NK-92 treated with Interleukin-12 subunit alpha and Interleukin-12 subunit beta, amount 100 ng/mL, for 24 hours (cell line): ENCODE results near the gene PGP.

Source experiments
- DNase-seq: peaks from one replicate; lab custom pipeline; 2025; lab: John Stamatoyannopoulos, UW

The PGP gene

DNA sequence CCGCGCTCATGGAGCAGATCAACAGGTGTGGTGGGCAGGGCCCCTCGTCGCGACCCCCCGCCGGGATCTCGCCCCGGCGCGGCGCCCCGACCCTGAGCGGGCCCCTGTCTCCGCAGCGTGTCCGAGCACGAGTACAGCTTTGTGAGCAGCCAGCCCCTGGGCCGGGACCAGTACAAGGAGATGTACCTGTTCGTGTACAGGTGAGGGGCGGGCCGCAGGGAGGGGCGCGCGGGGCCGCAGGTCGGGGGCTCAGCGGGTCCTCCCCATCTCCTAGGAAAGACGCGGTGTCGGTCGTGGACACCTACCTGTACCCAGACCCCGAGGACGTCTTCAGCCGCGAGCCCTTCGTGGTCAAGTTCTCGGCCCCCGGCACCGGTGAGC lies 22.5 kb upstream of the PGP start:
- no peak for DNase-seq

- no peak for DNase-seq
These were observed 21.9 kb upstream of the PGP start, which contains the start of gene DNASE1L2 for GRCh38 chr16:2236337-2237101. DNASE1L2 (plus strand) TSS chr16:2236444; CDS start chr16:2236817, 373 bp downstream.

- no peak for DNase-seq
These were observed 21.2 kb upstream of the PGP start for GRCh38 chr16:2235695-2236336.

DNA sequence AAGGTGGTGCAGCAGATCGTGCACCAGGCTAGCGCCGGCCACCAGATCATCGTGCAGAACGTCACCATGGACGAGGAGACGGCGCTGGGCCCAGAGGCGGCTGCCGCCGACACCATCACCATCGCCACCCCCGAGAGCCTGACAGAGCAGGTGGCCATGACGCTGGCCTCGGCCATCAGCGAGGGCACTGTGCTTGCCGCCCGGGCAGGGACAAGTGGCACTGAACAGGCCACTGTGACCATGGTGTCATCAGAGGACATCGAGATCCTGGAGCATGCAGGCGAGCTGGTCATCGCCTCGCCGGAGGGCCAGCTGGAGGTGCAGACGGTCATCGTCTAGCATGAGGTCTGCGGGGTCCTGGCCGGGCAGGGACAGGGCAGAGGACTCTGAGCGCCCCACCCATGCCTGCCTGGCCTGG lies 20.6 kb upstream of the PGP start:
- DNase-seq, result no peak

DNA sequence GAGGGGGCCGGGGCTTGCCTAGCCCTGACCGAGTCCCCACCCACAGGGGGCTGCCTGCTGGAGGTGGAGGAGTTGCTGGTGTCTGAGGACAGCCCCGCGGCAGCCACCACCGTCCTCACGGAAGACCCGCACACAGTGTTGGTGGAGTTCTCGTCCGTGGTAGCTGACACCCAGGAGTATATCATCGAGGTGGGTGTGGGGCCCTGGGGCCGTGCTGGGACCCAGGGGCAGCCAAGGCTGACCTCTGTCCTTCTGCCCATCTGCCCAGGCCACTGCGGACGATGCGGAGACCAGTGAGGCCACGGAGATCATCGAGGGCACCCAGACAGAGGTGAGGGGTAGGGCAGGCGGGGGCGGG lies 20.2 kb upstream of the PGP start:
- DNase-seq, result no peak

- DNase-seq, result no peak
These were observed 19.5 kb upstream of the PGP start for GRCh38 chr16:2233872-2234812.

DNA sequence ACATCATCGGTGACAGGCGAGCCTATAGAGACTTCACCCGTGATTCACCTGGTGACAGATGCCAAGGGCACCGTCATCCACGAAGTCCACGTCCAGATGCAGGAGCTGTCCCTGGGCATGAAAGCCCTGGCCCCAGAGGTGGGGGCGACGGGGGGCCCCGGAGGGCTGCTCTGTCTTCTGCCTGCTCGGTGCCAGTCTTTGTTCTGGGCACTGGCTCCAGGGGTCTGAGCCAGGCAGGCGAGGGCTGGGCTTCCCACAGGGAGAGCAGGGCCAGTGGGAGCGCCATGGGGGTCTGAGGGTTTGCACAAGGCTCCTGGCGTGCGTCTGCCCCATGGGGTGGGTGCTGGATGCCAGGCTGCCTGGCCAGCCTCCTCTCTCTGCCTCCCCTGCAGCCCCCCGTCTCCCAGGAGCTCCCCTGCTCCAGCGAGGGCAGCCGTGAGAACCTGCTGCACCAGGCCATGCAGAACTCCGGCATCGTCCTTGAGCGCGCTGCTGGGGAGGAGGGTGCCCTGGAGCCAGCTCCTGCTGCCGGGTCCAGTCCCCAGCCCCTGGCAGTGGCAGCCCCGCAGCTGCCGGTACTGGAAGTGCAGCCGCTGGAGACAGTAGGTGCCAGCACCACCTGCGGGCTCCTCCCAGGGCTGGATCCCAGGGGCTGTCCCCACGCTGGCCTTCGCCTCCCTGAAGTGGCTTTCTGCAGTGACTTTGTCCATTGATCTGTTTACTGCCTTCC lies 18.6 kb upstream of the PGP start:
- no peak for DNase-seq

GRCh38 chr16:2232094-2232990 lies 17.7 kb upstream of the PGP start:
- no peak for DNase-seq

- DNase-seq, result no peak
These were observed 16.6 kb upstream of the PGP start for GRCh38 chr16:2231016-2231931.

GRCh38 chr16:2230376-2230775 lies 15.7 kb upstream of the PGP start:
- no peak for DNase-seq

DNA sequence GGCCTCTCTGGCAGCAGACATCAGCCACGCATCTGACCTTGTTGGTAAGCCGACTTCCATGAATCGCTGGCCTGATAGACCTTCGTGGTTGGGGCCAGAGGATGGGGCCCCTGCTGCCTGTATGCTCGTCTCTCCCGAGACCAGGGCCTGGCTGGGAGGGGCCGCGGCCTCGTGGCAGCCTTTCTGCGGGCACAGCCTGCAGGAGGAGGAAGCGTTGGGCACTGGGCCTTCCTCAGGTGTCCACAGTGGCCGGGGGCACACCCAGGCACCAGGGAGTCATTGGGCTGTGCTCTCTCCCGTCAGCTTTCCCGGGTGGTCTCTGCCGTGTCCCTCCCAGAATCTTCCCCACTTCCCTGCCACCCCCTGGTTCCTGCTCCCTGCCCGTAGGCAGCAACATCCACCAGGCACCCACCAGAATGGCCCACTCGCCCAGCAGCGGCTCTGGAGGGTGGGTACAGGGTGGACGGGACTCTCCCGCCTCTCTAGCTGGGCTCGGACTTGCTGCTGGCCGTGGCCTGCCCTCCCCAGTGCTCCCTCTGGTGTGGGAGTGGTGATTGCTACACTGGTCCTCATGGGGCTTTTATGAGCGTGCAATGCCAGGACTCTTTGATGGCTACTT lies 15.1 kb upstream of the PGP start:
- DNase-seq, result no peak

- DNase-seq, result no peak
These were observed 14.5 kb upstream of the PGP start for GRCh38 chr16:2229091-2229490.

- no peak for DNase-seq
These were observed 13.7 kb upstream of the PGP start for GRCh38 chr16:2228161-2228824.

DNA sequence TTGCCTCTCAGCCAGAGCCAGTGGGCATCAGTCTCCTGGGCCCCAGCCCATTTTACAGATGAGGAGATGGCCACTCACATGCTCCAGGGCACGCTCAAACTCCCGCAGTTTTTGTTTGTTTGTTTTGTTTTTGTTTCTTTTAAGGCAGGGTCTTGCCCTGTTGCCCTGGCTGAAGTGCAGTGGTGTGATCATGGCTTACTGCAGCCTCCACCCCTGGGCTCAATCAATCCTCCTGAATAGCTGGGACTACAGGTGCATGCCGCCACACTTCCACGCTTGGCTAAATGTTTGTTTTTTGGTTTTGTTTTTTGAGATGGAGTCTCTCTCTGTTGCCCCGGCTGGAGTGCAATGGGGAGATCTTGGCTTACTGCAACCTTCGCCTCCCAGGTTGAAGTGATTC lies 12.3 kb upstream of the PGP start:
- no peak for DNase-seq

DNA sequence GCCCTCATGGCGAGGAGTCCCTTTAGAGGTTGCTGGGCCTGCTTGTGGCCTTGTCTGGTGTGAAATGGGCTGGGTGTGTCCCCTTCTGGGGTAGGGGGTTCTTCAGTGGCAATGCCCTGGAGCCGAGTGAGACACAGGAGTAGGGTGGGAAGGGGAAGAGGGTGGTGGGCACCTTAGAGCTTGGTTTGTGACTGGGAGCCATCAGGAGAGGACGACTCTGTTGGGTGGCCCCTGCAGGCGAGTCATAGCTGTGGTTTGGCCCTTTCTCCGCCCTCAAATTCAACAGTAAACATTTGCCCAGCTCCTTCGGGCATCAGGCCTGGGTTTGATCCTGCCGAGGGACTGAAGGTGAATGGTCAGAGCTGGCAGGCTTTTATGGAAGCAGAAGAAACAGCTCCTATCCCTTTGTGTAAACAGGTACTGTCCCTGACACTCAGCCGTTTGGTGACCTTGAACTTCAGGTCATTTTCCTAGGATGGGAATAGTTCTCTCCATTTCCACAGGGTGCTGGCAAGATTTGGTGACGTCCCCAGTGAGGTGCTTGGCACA lies 11.7 kb upstream of the PGP start:
- no peak for DNase-seq

- no peak for DNase-seq
These were observed 9.4 kb upstream of the PGP start for GRCh38 chr16:2223942-2224486.

- DNase-seq, result peak; percentile 100
These were observed 8.7 kb upstream of the PGP start, which contains the start of gene E4F1 for GRCh38 chr16:2223221-2223941. E4F1 (plus strand) TSS chr16:2223591; CDS start chr16:2223614, 23 bp downstream.
